DLD1 (cell line): ENCODE data around the gene CCDC92B.

ENCODE experiments used
- in situ Hi-C: cut with HindIII; loops from 2 replicates; pipeline ENCODE4 v1.10.0; 2017; ENCODE audit warnings: low sequenced_read_pairs

CCDC92B gene

DNA sequence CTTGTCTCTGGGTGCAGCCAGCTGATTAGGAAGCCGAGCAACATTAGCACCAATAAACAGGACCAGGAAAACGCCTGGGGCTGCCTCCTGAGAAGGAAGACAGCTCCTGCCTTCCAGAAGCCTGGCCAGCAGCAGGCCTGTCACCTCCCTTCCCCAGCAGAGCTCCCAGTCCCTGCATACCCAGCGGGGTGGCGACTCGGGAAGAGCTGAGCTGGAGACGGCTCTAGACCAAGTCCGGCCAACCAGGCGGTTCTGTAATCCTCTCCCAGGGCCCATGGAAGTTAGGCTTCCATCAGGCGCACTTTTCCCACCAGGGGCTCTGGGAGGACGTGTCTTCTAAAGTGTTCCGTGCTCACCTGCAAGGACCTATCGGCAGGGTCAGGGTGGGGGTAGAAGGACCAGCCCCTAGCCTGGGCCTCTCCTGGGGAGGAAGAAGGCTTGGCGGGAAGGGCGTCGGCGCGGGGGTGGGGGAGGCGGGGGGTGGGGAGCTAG, 25.9 kb downstream of the CCDC92B start:
- in situ Hi-C loops, result no loop called here

DNA sequence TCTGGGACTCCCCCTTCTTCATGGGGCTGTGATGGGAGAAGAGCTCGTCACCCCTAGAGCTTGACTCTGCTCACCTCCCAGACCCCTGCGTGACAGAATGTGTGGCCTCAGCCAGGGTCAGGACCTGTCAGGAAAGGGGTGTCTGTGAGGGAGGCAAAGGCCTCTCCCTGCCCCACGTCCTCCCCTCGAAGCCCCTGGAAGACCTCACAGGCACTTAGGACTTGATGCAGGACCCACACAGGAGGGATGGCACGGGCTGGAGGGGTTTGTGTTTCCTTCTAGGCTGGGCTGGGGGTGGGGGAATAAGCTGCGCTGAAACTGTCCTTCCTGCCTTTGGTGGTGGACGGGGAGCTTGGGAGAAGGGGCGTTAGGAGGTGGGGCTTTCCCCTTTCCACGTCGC, 26.8 kb downstream of the CCDC92B start:
- in situ Hi-C loops, result no loop called here

DNA sequence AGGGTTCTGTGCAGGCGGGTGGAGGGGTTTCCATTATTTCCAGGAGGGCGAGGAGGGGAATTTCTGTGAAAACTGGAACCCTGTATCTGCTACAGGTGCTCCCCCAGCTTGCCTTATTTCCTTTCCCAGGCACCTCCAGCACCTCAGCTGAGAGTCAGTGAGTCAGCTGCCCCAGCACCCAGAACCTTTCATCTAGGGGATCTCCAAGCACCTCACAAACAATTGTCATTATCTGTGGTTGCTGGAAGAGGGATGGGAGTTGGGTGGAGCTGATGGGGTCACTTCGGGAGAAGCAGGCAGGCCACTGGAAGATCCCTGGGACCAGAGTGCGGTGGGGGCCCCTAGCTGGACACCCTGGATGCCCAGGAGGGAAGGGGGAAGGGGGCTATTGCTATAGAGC, 27.8 kb downstream of the CCDC92B start:
- in situ Hi-C loops, result no loop called here

DNA sequence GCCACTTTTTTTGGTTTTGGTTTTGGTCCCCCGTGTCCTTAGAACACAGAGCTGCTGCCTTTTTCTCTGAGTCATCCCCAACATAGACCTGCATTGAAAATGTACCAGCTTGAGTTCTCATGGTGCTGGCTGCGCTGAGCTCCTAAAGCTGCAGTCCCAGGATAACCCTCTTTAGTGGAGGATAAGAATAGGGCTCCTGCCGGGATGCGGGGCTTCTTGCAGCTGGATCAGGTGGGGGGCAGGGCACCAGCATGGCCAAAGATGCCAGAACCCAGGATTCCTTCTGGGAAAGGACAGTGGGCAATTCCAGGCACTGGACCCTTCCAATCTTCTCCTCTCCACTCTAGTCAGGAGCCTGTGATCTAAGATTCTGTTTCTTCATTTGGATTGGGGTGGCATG, 29.6 kb downstream of the CCDC92B start:
- in situ Hi-C loops, result no loop called here

DNA sequence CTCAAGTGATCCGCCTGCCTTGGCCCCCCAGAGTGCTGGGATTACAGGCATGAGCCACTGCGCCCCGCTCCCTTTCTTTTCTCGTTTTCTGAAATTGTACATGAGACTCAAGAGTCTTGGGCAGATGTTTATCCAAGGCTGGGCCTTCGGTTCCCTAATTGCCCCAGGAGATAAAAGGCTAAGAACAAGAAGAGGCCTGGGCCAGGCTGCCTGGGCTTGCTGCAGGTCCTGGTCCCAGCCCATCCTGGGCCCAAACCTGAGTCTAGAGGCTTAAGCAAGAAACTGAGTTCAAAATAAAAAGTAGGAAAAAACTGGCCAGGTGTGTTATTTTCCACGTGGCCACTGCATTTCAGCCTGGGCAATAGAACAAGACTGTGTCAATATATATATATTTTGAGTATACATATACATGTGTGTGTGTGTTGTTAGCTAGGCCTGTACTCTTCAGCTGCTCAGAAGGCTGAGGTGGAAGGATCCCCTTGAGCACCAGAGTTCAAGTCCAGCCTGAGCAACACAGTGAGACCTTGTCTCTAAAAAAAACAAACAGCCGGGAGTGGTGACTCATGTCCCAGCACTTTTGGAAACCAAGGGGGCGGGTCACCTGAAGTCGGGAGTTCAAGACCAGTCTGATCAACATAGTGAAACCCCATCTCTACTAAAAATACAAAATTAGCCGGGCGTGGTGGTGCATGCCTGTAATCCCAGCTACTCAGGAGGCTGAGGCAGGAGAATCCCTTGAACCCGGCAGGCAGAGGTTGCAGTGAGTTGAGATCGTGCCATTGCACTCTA, 31.1 kb downstream of the CCDC92B start:
- in situ Hi-C loops, result no loop called here

DNA sequence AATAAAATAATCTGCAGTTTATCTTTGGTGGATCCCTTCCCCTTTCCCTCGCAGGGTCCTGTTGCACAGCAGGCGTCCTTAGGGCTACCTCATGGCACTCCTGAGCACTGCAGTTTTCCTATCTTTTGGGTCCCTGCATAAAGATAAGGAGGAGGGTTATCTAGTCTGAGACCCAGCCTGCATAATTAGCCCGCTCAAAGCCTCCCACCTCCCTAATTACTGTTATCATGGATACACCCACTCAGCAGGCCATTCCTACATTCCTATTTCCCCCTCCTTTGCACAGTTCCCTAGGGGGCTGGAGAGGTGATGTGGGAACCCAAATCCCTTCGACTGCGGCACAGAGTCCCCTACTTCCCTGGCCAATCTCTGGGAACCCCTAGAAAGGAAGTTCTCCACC, 32.8 kb downstream of the CCDC92B start:
- in situ Hi-C loops, result no loop called here

DNA sequence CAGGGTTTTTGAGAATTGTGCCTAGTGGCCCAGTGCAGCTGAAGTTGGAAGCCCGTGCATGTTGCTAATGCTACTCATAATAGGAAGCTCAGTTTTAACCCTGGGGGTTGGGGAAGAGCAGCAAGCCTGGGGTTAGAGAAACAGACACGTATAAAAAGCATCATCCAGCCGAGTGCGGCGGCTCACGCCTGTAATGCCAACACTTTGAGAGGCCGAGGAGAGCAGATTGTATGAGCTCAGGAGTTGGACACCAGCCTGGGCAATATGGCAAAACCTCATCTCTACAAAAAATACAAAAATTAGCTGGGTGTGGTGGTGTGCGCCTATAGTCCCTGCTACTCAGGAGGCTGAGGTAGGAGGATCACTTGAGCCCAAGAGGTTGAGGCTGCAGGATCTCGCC, 35.6 kb downstream of the CCDC92B start:
- in situ Hi-C loops, result no loop called here

DNA sequence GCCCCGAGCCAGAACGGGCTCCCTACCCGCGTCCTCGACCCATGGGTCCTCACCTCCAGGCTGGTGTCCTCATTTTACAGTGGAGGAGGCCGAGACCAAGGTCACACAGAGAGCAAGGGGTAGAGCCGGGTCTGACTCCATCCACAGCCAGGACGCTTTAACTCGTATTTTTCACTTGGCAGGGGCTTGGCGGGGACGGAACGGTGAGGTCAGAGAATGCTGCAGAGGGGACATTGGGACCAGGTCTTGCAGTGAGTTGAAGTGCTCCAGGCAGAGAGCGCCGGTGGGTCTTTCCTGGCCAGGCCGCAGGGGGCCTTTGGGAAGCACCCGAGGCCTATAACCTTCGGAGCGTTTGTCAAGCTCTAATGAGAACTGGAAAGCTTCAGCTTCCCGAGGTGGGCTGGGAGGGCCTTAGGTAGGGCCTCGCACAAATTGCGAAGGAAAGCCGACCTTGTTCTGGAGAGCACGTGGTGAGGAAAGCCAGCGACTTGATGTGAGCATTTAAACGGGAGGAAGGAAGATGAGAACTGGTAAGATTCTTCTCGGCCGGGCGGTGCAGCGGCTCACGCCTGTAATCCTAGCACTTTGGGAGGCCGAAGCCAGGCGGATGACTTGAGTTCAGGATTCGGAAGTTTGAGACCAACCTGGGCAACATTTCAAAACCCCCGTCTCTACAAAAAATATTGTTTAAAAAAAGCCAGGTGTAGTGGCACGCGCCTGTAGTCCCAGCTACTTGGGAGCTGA, 37.0 kb downstream of the CCDC92B start:
- in situ Hi-C loops, result no loop called here

DNA sequence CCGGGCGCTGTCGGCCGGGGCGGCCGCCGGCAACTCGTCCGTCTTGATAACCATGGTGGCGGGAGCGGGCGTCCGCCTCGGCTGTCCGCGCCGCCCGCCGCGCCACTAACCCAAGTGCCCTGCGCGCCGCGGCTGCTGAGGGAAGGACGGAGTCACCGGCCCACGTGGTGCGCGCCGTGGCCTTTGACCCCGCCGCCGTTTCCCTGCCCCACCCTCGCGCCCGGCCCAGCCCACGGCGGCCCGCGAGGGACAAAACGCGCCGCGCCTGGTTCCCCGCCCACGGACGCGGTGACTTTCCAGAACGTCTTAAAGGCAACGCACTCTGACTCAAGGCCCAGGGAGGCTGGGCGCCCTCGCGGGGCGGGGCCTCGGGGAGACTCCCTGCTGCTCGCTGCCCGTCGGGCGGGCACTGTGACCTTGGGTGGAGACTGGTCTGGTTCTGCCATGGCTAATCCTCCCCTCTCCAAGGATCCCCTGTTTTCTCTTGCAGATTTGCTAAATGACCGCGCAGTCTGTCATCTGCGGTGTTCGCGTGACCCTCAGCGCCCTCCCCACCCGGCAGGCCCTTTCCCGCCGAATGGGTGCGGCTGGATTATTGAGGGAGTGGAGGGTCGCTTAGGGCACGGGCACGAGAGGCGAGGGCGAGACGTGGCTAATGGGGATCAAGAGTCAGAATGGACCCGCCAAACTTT, 37.7 kb downstream of the CCDC92B start, which contains the start of gene CLUH:
Gene CLUH (minus strand): TSS at position 157 of the 692 bp plus-strand sequence. CDS start 103 bp downstream, at position 54.
- in situ Hi-C loops, result no loop called here

DNA sequence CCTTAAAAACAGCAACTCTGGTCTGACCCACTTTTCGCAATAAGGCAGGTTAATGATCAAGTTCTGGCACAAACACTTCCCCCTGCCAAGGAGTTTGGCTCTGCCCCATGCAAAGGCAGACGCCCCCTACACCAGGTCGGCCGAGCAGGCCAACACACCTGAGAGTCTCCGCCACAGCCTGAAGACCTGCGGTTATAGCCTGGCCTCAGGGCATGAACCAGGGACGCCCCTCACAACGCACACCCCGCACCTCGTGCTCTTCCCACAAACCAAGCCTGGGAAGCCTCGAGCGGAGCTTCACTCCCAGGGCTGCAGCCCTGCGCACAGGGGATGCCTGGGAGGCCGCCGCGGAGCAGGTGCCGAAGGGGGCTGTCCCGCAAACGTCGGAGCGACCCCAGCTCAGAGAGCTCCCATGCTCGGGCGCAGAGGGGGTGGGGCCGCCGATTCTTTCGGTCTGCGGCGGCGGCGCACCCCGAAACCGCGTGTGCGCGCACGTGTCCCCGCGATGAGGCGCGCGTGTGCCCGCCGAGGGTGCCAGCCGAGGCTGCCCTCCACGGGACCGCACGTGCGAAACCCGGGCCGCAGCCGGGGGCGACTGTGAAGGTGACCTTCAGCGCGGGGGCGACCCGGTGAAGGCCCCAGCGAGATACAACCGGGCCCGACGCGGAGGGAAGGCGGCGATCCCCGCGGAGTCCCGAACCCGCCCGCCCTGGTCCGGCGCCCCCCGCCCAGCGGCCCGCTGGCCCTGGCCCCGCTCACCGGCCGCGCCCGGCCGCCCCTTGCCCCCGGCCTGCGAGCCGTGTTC, 38.4 kb downstream of the CCDC92B start:
- in situ Hi-C loops, result no loop called here

DNA sequence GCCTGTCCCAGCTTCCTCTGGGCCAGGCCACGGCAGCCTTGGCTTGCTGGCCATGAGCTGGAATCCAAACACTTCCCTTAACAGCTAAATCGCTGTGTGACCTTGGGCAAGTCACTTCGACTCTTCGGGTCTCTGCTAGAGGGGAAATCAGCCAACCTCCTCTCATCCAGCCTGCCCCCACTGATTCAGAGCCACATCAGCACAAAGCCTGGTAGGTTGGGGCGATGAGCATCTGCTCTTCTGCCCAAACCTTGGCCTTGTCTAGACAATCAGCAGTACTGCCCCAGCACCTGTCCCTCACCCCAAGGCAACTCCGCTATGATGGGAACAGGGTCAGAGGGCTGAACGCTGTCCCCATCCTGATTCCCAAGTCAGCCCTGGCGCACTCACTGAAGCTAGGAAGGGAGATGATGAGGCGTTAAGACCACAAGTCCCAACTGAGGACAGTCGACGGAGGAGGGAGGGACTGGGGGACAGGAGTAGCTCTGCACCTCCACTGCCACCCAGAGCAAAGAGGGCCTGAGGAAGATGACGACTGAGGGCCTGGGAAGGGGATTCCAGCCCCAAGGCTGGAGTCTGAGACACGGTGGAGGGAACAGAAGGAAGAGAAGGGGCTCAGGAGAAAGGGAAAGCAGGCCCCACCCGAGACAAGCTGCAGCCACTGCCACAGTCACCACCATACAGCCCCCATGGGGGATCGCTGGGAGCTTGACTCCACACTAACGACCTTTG, 39.2 kb downstream of the CCDC92B start:
- in situ Hi-C loops, result no loop called here

DNA sequence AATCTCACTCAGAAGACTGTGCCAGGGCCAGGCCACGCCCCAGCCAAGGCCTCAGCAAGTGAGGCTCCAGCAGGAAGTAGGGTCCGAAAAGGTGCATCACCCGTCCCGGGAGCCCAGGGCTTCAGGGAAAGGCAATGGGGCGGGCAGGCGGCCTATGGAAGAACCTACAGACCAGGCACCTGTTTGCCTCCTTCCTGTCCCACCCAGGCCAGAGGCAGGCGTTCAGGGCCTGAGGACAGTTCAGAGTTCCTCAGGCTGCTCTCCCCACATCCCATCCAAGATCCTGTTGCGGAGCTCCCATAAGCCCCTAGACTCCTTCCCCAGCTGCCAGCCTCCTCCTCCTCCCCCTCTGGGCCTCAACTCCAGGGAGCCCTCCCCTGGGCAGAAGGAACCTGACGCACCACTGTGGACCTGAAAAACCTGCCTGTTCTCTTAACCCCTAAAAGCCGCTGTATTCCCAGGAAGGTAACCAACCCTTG, 40.2 kb downstream of the CCDC92B start:
- in situ Hi-C loops, result no loop called here

DNA sequence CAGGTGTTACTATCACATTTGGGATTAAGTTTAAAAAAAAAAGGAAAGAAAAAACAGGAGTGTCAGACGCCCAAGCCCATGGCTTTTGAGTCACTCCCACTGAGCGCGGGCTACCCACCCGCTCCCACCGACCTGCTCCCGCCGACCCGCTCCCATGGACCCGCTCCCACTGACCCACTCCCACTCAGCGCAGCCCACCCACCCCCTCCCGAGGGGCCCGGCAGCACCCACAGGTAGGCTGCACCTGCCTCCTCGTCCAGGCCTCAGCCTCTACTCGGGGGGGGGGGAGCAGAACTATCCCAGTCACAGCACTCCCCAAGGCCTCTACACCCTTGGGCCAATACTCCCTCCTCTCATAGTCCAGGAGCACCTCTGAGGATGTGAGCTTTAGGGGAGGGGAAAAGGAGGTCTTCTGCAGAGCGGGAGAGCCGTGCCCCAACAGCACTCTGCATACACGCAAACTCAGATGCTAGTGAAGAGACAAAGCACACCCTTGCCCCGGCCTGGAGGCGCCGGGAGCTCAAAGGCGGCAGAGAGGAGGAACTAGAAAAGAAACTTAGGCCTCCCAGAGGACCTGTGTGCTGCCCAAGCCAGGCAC, 40.8 kb downstream of the CCDC92B start:
- in situ Hi-C loops, result no loop called here

DNA sequence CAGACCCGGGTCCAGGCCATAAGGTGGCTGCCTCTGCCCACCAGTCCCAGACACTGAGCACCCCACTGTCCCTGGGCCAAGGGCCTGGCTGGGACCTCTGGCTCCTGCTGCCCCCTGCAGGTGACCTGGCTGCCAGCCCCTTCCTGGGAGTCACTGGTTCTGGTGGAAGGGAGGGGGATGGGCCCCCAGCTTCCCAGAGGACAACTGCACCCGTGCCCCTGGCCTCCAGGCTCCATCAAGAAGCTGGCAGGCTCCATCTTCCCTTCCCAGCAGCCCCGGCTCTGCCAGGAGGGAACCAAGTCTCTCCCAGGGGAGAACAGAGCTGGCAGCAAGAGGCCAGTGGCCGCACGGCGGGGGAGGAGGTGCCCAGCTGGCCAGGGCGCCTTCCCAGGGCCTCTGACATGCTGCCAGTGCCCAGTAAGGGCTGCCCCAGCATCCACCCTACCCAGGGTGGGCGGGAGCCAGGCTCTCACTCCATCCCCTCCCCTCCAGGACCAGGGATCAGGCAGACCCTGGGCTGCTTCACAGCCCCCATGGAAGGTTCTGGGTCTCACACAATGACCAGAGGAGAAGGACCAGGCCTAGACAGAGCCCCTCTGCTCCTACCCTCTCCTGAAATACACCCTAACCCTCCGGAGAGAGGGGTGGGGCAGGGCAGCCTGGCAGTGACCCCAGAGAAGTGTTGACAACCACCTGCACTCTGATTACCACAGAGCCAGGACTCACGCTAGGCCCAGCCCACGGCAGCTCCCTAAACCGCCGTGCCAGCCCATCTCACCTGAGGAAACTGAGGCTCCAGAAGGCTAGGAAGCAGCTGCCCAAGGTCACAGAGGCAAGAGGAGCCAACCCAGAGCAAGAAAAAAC, 41.5 kb downstream of the CCDC92B start:
- in situ Hi-C loops, result no loop called here

DNA sequence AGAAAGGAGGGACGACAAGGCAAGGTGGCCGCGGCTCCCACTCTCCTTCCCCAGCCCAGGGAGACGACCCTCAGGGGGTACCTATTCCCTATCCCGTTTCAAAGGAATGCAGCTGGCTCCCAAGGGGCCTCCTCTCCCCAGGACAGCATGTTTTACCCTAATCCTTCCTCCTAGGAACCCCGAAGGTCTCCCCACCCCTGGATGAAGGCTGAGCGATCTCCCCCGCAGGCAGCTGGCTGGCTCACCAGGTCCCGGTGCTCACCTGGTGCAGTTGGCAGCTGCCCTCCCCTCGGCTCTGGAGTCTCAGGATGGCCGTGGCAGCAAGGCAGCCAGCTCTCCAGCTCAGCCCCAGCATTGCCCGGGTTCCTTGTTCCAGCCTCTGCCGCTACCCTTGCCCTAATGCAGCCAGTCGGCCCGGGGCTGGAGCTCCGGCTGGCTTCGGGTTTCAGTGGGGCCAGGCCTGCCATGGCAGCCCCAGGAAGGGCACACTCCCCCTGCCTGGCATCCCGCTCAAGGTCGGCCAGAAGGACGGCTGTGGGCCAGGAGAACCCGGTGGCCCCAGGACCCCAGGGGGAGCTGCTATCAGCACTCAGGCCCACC, 42.4 kb downstream of the CCDC92B start:
- in situ Hi-C loops, result no loop called here

DNA sequence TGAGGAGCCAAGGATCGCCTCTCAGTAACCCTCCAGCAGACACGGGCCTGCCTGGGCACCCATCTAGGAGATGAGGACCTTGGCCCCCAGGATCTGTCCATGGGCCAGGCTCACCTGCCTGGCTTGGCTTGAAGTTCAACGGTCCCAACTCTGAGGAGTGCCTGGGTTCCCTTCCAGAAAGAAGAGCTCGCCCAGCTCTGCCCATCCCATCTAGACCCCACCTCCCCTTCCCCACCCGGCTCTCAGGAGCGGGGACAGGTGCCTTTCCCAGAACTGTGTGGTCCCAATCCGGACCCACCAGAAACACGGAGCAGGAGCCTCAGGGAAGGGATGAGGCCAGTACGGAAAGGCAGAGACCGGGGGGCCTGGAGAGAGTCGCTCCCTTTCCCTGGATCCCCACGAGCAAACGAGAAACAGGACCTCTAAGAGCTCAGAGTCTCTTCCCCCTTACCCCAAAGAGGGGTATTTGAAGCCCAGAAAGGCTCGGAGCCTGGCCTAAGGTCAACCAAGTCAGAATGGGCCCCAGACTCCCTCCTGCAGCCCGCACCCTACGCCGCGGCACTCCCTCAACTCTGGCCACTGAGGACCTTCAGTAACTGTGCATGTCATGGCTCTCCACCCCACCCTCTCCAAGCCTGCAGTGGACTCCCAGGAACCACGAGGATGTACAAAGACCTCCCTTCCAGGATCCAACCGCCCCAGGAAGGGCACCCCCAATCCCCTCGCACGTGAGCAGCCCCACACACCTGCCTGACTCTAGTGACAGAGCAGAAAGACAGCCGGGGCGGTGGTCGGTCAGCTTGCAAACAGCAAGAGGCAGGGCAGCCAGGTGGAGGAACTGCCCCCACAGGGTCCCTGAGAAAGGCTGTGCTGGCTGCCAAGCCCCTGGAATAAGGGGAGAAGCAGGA, 43.3 kb downstream of the CCDC92B start:
- in situ Hi-C loops, result no loop called here

DNA sequence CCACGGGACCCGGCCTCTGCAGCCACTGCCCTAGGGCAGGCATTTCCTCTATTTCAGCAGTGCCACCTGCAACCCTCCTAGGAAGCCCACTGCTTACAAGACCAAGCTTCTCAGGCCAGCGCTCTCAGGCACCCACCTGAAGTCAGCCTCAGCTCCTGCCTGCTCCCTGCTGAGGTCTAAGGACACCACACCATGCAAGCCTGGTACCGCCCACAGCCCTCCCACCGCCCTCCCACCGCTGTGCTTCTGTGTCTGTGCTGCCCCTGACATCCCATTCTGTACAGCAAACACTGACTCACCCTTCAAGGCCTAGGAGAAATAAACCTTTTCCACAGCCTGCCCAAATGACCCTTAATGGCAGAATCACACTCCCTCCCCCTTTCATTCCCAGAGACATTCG, 44.2 kb downstream of the CCDC92B start:
- in situ Hi-C loops, result no loop called here
